Mesothelial cell of epicardium (in vitro differentiated cells): ENCODE measurements around the gene CYP20A1. TPM values are rescaled to one million over a fixed set of nuclear protein-coding genes. Genes with fewer than 3 reads are reported as not detected.
"Not testable (repeated sequence)": the region's sequence is repeated elsewhere in the genome, so short reads cannot be mapped to it uniquely, and the experiment has no call there.

ENCODE experiments used
- DNase-seq, 2 experiments: peaks; one replicate each; pipeline ENCODE4 v3.0.0; 2021; ENCODE audit warnings: low spot score in 2 of 2; ENCODE audit not compliant: unreplicated experiment in 2 of 2
- H3K27ac Mint-ChIP-seq: 2 replicates; pipeline ENCODE4 v1.8.0; 2021; ENCODE audit warnings: mixed read lengths
- H3K27me3 Mint-ChIP-seq: 2 replicates; pipeline ENCODE4 v1.8.0; 2021; ENCODE audit warnings: low read depth, mixed read lengths
- H3K36me3 Mint-ChIP-seq: 2 replicates; pipeline ENCODE4 v1.8.0; 2021; ENCODE audit warnings: mixed read lengths
- H3K4me1 Mint-ChIP-seq: 2 replicates; pipeline ENCODE4 v1.8.0; 2021; ENCODE audit warnings: mixed read lengths
- H3K4me3 Mint-ChIP-seq: 2 replicates; pipeline ENCODE4 v1.8.0; 2021; ENCODE audit warnings: mild to moderate bottlenecking, moderate library complexity, mixed read lengths
- H3K9me3 Mint-ChIP-seq: 2 replicates; pipeline ENCODE4 v1.8.0; 2021; ENCODE audit warnings: mixed read lengths
- total RNA-seq: library from RNA; stranded (reverse); gene quantifications from 3 replicates; pipeline ENCODE4 v1.2.1, GENCODE V29; 2021
- TF ChIP-seq, protein P1 (sequence below): fragments of 200-600 bp; sonication (generic); IDR thresholded peaks from one replicate; pipeline ENCODE4 v1.5.0; 2021; ENCODE audit warnings: antibody characterized with exemption; ENCODE audit not compliant: unreplicated experiment

CYP20A1 gene
- total RNA-seq, 1 donor from 2014 or later, result 20.0 TPM

DNA sequence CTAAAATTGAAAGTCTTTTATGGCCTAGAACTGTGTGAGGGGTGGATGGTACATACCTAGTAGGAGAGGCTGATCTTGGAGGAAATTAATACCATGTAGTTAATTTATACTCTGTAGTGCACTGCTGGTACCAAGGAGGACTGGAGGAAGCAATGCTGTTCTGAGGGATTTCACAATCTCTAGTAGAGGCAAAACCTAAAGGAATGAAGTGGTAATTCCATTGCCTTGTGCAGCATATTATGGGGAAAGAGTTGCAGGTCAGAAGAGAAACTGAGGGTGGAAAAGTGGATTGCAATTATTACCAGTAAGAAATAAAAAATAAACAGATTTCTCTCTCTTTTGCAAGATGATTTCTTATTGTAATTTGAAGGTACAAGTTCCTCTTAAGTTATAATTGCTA, 91.6 kb downstream of the CYP20A1 start:
- Mint-ChIP-seq H3K4me1 (peaks cover 38% of the 10 kb centered on the region), H3K36me3 (peaks cover 2% of the 10 kb centered on the region), H3K27me3 (no peaks in the 10 kb centered on the region), H3K4me3 (peak overlapping the region; percentile 94), H3K9me3 (no peaks in the 10 kb centered on the region), H3K27ac (peak overlapping the region; percentile 81)
- DNase-seq, result no peak
- TF ChIP-seq, protein P1, sequence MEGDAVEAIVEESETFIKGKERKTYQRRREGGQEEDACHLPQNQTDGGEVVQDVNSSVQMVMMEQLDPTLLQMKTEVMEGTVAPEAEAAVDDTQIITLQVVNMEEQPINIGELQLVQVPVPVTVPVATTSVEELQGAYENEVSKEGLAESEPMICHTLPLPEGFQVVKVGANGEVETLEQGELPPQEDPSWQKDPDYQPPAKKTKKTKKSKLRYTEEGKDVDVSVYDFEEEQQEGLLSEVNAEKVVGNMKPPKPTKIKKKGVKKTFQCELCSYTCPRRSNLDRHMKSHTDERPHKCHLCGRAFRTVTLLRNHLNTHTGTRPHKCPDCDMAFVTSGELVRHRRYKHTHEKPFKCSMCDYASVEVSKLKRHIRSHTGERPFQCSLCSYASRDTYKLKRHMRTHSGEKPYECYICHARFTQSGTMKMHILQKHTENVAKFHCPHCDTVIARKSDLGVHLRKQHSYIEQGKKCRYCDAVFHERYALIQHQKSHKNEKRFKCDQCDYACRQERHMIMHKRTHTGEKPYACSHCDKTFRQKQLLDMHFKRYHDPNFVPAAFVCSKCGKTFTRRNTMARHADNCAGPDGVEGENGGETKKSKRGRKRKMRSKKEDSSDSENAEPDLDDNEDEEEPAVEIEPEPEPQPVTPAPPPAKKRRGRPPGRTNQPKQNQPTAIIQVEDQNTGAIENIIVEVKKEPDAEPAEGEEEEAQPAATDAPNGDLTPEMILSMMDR, result no peak

DNA sequence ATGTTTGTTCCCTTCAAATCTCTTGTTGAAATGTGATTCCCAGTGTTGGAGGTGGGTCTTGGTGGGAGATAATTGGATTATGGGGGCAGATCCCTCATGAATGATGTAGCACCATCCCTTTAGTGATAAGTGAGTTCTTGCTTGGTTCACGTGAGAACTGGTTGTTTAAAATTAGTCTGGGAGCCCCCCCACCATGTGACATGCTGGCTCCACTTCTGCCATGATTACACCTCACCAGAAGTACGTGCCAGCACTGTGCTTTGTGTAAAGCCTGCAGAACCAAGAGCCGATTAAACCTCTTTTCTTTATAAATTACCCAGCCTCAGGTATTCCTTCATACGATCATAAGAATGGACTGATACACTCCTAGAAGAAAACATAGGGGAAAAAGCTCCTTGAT, 99.5 kb downstream of the CYP20A1 start:
- H3K4me3 Mint-ChIP-seq, result no peak overlapping the region

DNA sequence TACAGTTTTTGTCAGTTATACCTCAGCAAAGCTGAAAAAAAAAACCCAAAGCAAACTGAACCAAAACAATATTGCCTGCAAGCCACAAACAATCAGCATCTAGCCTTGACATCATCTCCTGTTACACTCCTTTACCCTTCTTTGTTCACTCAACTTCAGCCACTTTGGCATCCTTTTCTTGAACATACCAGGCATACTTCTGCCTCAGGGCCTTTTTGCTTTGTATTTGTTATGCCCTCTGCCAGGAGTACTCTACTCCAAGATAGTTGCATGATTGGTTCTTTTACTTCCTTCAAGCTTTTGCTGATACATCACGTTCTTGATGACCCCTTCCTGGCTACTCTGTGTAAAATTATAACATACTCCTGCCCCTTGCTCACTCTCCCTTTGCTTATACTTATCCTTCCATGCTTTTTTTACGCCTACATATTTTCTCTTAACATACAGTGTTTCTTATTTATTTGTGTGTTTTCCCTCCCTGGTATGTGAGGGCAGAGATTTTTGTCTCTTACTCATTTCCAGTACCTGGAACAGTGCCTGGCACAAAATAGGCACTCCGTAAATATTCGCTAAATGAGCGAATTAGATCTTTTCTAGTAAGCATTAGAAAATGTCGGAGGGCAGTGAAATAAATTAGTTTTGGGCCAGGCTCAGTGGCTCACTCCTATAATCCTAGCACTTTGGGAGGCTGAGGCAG, 102.1 kb downstream of the CYP20A1 start:
- Mint-ChIP-seq H3K27me3 (no peaks in the 10 kb centered on the region), H3K27ac (peak overlapping the region; percentile 54), H3K4me1 (peaks cover 19% of the 10 kb centered on the region), H3K4me3 (no peak overlapping the region), H3K36me3 (peaks cover 31% of the 10 kb centered on the region), H3K9me3 (peaks cover 11% of the 10 kb centered on the region)
- TF ChIP-seq, protein P1, result no peak
- DNase-seq, result no peak

More for the DNA sequence above, 99.5 kb downstream of the CYP20A1 start:
- TF ChIP-seq, protein P1, result no peak
- Mint-ChIP-seq H3K36me3 (peaks cover 21% of the 10 kb centered on the region), H3K27me3 (no peaks in the 10 kb centered on the region), H3K9me3 (peaks cover 11% of the 10 kb centered on the region), H3K4me1 (peaks cover 19% of the 10 kb centered on the region), H3K27ac (no peak overlapping the region)
- no peak for DNase-seq

DNA sequence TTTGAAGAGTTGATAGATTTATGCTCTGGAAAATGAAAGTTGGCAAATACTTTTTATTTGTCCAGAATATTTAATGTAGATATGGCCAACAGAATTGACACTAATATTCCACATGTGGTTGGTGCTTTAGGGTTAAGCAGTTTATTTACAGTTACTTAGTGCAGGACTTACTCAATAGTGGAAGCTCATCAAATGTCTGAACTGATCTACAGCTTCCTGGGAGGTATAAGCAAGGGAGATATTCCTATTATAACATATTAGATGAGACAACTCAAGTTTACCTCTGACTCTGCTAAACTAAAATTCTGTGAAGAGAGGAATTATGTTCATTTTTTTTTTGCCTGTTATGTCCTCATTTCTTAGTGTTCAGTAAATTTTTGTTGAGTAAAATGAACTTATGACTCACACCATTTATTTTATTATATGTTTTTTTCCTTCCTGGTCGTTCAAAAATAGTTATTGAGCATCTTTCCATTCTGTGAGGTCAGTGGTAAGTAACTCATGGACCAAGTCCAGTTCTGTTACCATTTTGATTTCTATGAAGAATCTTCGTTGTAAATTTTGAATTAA, 103.0 kb downstream of the CYP20A1 start:
- Mint-ChIP-seq H3K36me3 (peaks cover 23% of the 10 kb centered on the region), H3K9me3 (peaks cover 4% of the 10 kb centered on the region), H3K4me3 (no peak overlapping the region), H3K27ac (no peak overlapping the region), H3K4me1 (peaks cover 25% of the 10 kb centered on the region), H3K27me3 (no peaks in the 10 kb centered on the region)
- TF ChIP-seq, protein P1, result no peak
- no peak for DNase-seq

DNA sequence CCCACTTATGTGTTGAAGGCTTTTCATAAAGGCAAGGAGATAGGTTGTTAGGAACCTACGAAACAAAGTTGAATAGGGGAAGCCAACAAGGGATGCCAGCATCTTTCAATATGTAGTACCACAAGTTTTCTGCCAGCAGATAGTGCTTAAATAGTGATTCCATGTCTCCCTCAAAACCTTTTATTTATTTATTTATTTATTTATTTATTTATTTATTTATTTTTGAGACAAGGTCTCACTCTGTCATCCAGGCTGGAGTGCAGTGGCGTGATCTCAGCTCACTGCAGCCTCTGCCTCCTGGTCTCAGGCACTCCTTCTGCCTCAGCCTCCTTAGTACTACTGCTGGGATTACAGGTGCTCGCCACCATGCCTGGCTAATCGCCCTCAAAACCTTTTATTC, 103.6 kb downstream of the CYP20A1 start:
- not testable (repeated sequence) for H3K9me3 Mint-ChIP-seq, DNase-seq, H3K4me3 Mint-ChIP-seq, H3K27ac Mint-ChIP-seq, H3K27me3 Mint-ChIP-seq
- H3K36me3 Mint-ChIP-seq, result peaks cover 18% of the 10 kb centered on the region
- H3K4me1 Mint-ChIP-seq, result peaks cover 30% of the 10 kb centered on the region

DNA sequence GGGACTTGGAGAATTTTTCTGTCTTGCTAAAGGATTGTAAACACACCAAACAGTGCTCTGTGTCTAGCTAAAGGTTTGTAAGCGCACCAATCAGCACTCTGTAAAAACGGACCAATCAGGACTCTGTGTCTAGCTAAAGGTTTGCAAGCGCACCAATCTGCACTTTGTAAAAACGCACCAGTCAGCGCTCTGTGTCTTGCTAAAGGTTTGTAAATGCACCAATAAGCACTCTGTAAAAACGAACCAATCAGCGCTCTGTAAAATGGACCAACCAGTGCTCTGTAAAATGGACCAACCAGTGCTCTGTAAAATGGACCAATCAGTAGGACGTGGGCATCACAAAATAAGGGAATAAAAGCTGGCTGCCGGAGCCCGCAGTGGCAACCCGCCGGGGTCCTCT, 105.8 kb downstream of the CYP20A1 start:
- Mint-ChIP-seq H3K4me3 (no peak overlapping the region), H3K27ac (no peak overlapping the region), H3K36me3 (peaks cover 18% of the 10 kb centered on the region), H3K9me3 (no peaks in the 10 kb centered on the region), H3K4me1 (peaks cover 23% of the 10 kb centered on the region), H3K27me3 (no peaks in the 10 kb centered on the region)
- TF ChIP-seq, protein P1, result no peak
- DNase-seq, result no peak
